A673 (cell line): Measurements from ENCODE around the gene CAND1.

Source experiments
- EZH2 ChIP-seq: fragments of 200-600 bp; sonication (generic); IDR thresholded peaks from 2 replicates; pipeline ENCODE4 v1.6.1; 2017; ENCODE audit warnings: borderline replicate concordance, low read depth, mild to moderate bottlenecking, mixed read lengths, antibody characterized with exemption, low read length; ENCODE audit not compliant: poor library complexity, severe bottlenecking
- TF ChIP-seq, protein P1 (sequence below): fragments of 300-800, 200-600 bp; sonication (generic); conservative IDR thresholded peaks from 2 replicates; pipeline ENCODE4 v1.5.1; 2017; ENCODE audit warnings: low read depth, mild to moderate bottlenecking, antibody characterized with exemption, low read length, moderate library complexity, mixed read lengths

DNA sequence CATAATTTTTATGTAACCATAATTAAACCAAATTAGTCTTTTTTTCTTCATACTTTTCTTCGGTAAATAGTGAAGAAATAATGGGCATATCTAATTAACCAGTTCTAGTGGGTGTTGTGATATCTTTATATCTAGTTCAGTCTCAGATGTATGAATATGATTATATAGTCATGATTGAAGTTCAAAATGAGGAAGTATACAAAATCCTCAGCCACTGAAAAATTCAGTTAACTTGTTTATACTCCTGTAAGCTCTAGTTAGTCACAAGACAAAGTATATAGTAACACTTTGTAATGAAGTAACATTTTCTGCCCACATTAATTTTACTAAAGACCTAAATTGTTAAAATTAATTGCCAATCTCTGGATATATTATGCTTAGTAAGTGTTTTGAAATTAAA lies 46.5 kb downstream of the CAND1 start:
- TF ChIP-seq, protein P1, sequence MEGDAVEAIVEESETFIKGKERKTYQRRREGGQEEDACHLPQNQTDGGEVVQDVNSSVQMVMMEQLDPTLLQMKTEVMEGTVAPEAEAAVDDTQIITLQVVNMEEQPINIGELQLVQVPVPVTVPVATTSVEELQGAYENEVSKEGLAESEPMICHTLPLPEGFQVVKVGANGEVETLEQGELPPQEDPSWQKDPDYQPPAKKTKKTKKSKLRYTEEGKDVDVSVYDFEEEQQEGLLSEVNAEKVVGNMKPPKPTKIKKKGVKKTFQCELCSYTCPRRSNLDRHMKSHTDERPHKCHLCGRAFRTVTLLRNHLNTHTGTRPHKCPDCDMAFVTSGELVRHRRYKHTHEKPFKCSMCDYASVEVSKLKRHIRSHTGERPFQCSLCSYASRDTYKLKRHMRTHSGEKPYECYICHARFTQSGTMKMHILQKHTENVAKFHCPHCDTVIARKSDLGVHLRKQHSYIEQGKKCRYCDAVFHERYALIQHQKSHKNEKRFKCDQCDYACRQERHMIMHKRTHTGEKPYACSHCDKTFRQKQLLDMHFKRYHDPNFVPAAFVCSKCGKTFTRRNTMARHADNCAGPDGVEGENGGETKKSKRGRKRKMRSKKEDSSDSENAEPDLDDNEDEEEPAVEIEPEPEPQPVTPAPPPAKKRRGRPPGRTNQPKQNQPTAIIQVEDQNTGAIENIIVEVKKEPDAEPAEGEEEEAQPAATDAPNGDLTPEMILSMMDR, result no peak
- no peak for TF ChIP-seq EZH2
